ENCODE data around the gene GFRA1.

GFRA1 gene

DNA sequence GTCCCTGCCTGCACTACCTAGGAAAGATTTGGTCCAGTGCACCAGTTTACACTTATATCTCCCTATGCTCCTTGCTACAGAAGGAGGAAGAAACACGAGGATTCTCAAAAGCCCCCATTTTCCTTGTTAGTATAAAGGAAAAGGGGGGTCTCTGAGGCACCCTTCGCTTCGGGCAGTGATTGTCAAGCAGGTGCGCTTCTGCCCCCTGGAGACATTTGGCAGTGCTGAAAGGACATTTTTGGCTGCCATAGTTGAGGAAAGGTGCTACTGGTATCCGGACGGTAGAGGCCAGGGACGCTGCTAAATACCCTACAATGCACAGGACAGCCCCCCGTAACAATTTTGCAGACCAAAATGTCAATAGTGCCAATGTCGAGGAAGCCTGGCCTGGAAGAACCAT is 193.7 kb downstream of the GFRA1 start:
- TF ChIP-seq, protein P1, sequence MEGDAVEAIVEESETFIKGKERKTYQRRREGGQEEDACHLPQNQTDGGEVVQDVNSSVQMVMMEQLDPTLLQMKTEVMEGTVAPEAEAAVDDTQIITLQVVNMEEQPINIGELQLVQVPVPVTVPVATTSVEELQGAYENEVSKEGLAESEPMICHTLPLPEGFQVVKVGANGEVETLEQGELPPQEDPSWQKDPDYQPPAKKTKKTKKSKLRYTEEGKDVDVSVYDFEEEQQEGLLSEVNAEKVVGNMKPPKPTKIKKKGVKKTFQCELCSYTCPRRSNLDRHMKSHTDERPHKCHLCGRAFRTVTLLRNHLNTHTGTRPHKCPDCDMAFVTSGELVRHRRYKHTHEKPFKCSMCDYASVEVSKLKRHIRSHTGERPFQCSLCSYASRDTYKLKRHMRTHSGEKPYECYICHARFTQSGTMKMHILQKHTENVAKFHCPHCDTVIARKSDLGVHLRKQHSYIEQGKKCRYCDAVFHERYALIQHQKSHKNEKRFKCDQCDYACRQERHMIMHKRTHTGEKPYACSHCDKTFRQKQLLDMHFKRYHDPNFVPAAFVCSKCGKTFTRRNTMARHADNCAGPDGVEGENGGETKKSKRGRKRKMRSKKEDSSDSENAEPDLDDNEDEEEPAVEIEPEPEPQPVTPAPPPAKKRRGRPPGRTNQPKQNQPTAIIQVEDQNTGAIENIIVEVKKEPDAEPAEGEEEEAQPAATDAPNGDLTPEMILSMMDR (conservative IDR thresholded peaks at IDR 0.05; ENCODE audit: control insufficient read depth, insufficient read depth, low read depth, low read length): no peak

DNA sequence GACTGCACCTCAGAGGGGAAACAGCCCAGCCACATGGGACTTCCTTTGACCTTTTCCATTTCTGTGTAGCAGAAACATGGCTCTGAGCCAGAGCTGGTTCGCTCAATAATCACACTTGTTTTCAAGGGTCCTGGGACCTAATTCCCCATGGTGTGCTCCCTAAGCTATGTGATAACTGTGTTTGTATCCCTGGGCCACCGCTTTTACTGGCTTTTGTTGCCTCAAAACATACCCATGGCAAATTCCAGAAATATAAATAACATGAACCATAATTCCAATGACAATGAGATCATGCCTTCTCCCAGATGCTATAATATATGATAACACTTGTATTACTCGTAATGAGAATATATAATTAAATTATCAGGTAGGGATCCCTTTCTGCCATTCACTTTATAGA is 196.4 kb downstream of the GFRA1 start:
- no peak overlapping the region for H3K4me3 ChIP-seq (ENCODE audit: control insufficient read depth, low read depth, low read length)
- TF ChIP-seq, protein P1 (conservative IDR thresholded peaks at IDR 0.05; ENCODE audit: control insufficient read depth, insufficient read depth, low read depth, low read length): no peak
- DNase-seq (ENCODE audit: low read depth): no peak

More for the DNA sequence above, 193.7 kb downstream of the GFRA1 start:
- no peak overlapping the region for H3K4me3 ChIP-seq (ENCODE audit: control insufficient read depth, low read depth, low read length)
- no peak for DNase-seq (ENCODE audit: low read depth)

DNA sequence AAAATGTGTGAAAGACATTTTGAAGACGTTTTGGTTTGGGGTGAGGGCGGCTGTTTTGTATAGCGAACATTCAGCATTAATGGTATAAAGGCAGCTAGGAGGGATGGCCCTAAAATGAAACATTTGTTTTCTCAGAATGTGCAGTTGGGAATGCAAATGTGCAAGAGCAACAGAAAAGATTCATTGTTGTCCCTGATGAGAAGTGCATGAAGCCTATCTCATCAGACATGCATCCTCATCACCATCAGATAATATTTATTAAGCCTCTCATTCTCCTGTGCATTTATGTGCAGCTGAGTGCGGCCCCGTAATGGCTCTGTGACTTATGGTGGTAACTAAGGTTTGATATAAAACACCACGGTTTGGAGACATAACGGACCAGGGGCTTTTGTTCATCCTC is 199.5 kb downstream of the GFRA1 start:
- TF ChIP-seq, protein P1 (conservative IDR thresholded peaks at IDR 0.05; ENCODE audit: control insufficient read depth, insufficient read depth, low read depth, low read length): no peak
- DNase-seq (ENCODE audit: low read depth): no peak
- H3K4me3 ChIP-seq (ENCODE audit: control insufficient read depth, low read depth, low read length): no peak overlapping the region

DNA sequence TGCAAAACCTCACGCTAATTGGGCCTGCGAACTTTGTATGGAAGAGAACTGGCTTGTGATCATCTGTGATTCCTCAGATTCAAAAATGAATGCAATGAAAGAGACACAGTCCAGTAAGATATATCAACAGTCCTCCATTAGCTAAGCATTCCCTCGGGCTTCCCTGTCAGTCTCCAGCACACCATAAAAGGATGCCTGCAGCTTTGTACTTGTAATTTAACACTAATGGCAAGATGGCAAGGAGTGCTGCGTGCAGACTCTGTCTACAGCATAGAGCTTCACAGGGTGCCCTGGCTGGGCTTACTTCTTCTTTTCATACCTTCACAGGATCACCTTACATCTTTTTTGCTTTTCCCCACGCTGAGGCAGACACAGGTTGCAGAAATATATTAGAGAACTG is 200.0 kb downstream of the GFRA1 start:
- H3K4me3 ChIP-seq (ENCODE audit: control insufficient read depth, low read depth, low read length): no peak overlapping the region
- TF ChIP-seq, protein P1 (conservative IDR thresholded peaks at IDR 0.05; ENCODE audit: control insufficient read depth, insufficient read depth, low read depth, low read length): no peak
- no peak for DNase-seq (ENCODE audit: low read depth)

DNA sequence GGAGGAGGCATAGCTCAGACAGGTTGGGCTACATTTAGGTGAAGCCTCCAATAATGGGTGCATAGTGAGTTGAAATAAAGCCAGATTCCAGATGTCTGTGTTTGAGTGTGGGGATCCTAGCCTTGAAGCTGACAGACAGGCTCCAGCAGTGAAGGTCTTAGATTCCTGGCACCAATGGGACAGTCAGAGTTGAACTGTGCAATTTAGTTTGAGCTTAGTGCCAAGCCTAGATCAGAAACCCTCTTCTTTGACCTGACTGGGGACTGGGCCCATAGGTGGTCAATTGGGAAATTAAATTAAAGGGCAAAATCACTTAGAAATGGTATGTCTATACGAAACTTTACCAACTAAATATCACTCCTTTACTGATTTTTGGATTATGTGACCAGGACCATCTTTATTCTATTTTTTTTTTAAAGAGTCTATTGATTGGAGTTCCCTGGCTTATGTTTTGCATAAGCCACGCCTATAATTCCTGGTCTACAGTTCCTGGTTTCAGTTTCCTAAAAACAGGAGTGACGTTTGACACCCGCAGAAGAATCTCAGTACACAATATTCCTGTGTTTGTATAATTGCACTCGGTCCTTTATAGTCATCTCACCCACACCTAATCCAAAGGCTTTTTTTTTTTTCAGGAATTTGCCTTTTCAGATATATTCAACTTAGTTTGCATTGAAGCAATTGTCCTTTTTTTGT is 201.4 kb downstream of the GFRA1 start:
- TF ChIP-seq, protein P1 (conservative IDR thresholded peaks at IDR 0.05; ENCODE audit: control insufficient read depth, insufficient read depth, low read depth, low read length): no peak
- H3K4me3 ChIP-seq (ENCODE audit: control insufficient read depth, low read depth, low read length): no peak overlapping the region
- DNase-seq (ENCODE audit: low read depth): no peak

DNA sequence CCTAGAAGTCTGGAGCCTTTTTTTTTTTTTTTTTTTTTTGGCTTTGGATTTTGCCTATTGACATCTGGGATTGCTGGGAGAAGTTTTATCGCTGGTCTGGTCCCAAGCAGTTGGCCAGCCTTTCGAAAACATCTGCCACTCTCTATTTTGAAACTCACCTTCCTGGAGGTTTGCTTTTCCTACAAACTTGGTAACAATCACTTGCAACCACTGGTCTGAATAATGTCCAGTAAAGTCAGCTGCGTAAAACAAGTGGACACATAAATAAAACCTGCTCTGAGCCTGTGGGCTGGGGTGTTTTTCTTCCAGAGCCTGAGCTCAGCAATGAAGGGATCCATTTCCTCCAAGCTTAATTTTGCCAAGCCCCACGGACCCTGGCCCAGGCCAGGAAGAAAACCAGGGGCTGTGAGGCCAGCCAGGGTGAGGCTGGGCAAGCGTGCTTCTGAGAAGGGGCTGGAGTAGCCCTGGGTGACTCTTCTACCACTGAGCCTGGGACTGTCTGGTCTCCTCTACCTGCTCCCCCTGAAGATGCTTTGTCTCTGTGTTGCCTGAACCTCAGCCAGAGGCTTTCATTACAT is 202.2 kb downstream of the GFRA1 start:
- no peak for DNase-seq (ENCODE audit: low read depth)
- H3K4me3 ChIP-seq (ENCODE audit: control insufficient read depth, low read depth, low read length): no peak overlapping the region
- TF ChIP-seq, protein P1 (conservative IDR thresholded peaks at IDR 0.05; ENCODE audit: control insufficient read depth, insufficient read depth, low read depth, low read length): no peak
